Activated CD4-positive, alpha-beta memory T cell treated with anti-CD3 and anti-CD28 coated beads for 36 hours (primary cell): ENCODE results near the gene CDS1. TPM values are rescaled to one million over a fixed set of nuclear protein-coding genes. Genes with fewer than 3 reads are reported as not detected.
"Not testable (repeated sequence)": the region's sequence is repeated elsewhere in the genome, so short reads cannot be mapped to it uniquely, and the experiment has no call there.

Experiments
- CTCF ChIA-PET: fragments of 350-600 bp; sonication (Branson Sonifier 250); formaldehyde crosslinking; loops from one replicate; lab custom pipeline; 2021; ENCODE audit warnings: antibody characterized with exemption, inconsistent platforms; lab: Charles Lee
- POLR2A ChIA-PET: fragments of 350-600 bp; sonication (Branson Sonifier 250); formaldehyde crosslinking; loops from one replicate; lab custom pipeline; 2021; ENCODE audit warnings: antibody characterized with exemption; lab: Charles Lee
- DNase-seq: peaks from one replicate; pipeline ENCODE4 v3.0.0-alpha.2; 2020
- H3K27ac Mint-ChIP-seq: one replicate; pipeline ENCODE4 v1.8.0; 2021; ENCODE audit warnings: mixed read lengths
- H3K27me3 Mint-ChIP-seq: one replicate; pipeline ENCODE4 v1.8.0; 2021; ENCODE audit warnings: mixed read lengths
- H3K36me3 Mint-ChIP-seq: one replicate; pipeline ENCODE4 v1.8.0; 2021; ENCODE audit warnings: mixed read lengths
- H3K4me1 Mint-ChIP-seq: one replicate; pipeline ENCODE4 v1.8.0; 2021; ENCODE audit warnings: low read depth, mixed read lengths
- H3K4me3 Mint-ChIP-seq: one replicate; pipeline ENCODE4 v1.8.0; 2021; ENCODE audit warnings: mild to moderate bottlenecking, mixed read lengths
- H3K9me3 Mint-ChIP-seq: one replicate; pipeline ENCODE4 v1.8.0; 2021; ENCODE audit warnings: mixed read lengths
- intact Hi-C: fragments of 100-400 bp; cut with micrococcal nuclease; formaldehyde crosslinking; loops from one replicate; pipeline ENCODE4 v1.15.1; 2023
- total RNA-seq, 2 experiments: library from RNA; stranded (reverse); gene quantifications; one replicate each; pipeline ENCODE4 v1.2.3, GENCODE V29; 2021

The CDS1 gene
- total RNA-seq, 2 experiments from 2014 or later = 0.17 to 0.24 TPM

DNA sequence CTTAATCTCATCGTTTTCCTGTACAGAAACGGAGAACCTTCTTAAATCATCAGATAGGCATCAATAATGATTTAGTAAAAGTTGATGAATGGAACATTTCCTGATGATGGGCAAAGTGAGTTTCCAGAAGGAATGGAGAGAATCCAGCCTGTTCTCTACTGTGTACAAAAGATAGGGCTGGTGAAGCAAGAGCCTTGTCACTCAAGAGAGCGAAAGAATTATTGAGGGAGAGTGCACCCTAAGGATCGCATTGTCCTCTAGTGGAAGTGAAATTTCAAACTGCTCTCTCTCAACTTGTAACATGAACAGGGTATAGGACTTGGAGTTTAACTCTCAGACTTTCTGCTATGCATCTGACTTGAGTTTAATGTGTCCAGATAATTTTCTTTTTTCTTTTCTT lies 69.6 kb downstream of the CDS1 start:
- peaks cover 3% of the 10 kb centered on the region for H3K9me3 Mint-ChIP-seq
- H3K4me1 Mint-ChIP-seq = no peaks in the 10 kb centered on the region
- no peak overlapping the region for H3K4me3 Mint-ChIP-seq
- H3K36me3 Mint-ChIP-seq = no peaks in the 10 kb centered on the region
- no peak for DNase-seq
- H3K27ac Mint-ChIP-seq = no peak overlapping the region
- H3K27me3 Mint-ChIP-seq = peaks cover 2% of the 10 kb centered on the region
- CTCF ChIA-PET = no interaction called here
- POLR2A ChIA-PET = no interaction called here
- intact Hi-C loops = no loop called here

DNA sequence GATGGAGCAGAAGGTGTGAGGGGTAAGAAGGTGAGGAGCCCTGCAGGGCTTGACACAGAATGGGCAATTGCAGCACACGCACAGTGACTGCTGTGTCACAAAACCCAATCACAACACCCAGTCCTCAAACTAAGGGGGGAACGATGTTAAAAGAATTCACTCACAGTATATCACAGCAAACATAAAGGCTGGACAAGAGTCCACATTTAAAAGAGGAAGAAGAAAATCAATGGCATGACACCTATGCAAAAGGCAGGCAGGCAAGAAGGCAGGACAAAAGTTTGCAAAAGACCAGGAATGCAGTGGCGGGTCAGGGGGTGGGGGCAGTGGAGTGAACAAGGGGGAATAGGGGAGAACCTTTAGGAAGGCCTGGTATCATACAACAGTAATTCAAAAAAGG lies 77.7 kb downstream of the CDS1 start:
- H3K4me3 Mint-ChIP-seq = no peak overlapping the region

DNA sequence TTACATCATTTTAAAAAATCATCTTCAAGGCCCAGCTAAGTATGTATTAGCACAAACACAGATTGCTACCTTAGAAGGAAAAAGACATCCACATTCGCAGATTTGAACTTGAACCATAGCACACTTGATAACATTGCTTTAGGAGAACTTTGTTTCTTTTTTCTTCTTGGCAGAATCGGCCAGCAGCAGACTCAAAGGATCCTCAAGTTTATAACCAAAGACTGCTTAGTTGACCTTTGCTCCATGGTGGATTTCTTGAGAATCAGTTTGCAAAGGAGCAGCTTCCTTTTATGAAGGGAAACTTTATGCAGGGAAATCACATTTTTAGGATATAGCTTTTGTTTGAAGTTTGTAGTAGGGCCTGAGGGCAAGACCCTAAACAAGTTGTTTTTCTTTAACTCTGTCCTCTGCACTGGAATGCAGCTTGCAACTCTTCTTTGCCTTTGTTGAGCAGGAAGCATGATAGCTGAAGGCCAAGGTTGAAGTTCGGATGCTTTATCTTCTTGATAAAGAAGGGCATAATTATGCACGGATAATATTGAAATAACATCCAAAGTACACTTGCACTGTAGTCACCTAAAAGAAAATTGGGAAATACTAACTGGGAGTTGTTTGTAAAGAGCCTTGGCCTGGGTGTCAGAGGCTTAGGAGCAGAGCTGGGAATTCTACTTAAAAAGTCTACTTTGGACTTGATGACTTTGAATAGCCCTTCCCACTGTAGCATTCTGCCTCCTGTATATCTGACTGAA lies 78.4 kb downstream of the CDS1 start:
- CTCF ChIA-PET = no interaction called here
- Mint-ChIP-seq H3K27me3 (peaks cover 2% of the 10 kb centered on the region), H3K4me3 (no peak overlapping the region)

More for the DNA sequence above, 77.7 kb downstream of the CDS1 start:
- POLR2A ChIA-PET = no interaction called here
- H3K36me3 Mint-ChIP-seq = no peaks in the 10 kb centered on the region
- H3K27ac Mint-ChIP-seq = no peak overlapping the region
- no peak for DNase-seq
- CTCF ChIA-PET = no interaction called here
- peaks cover 2% of the 10 kb centered on the region for H3K27me3 Mint-ChIP-seq
- intact Hi-C loops = no loop called here
- H3K4me1 Mint-ChIP-seq = no peaks in the 10 kb centered on the region
- peaks cover 6% of the 10 kb centered on the region for H3K9me3 Mint-ChIP-seq

GRCh38 chr4:84664767-84665166 lies 81.8 kb downstream of the CDS1 start:
- H3K36me3 Mint-ChIP-seq, H3K27ac Mint-ChIP-seq, intact Hi-C loops, H3K9me3 Mint-ChIP-seq, H3K4me1 Mint-ChIP-seq, DNase-seq, H3K4me3 Mint-ChIP-seq, POLR2A ChIA-PET, H3K27me3 Mint-ChIP-seq, CTCF ChIA-PET: not testable (repeated sequence)

More for the DNA sequence above, 78.4 kb downstream of the CDS1 start:
- intact Hi-C loops = no loop called here
- Mint-ChIP-seq H3K4me1 (no peaks in the 10 kb centered on the region), H3K36me3 (no peaks in the 10 kb centered on the region), H3K27ac (no peak overlapping the region), H3K9me3 (peaks cover 6% of the 10 kb centered on the region)
- no peak for DNase-seq
- POLR2A ChIA-PET = no interaction called here

DNA sequence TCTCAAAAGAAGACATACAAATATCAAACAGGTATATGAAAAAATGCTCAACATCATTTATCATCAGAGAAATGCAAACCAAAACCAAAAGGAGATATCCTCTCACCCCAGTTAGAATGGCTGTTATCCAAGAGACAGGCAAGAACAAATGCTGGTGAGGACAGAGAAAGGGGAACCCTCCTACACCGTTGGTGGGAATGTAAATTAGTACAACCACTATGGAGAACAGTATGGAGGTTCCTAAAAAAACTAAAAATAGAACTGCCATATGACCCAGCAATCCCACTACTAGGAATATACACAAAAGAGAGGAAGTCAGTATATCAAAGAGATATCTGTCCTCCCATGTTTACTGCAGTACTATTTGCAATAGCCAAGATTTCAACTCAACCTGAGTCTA lies 83.5 kb downstream of the CDS1 start:
- Mint-ChIP-seq H3K9me3 (no peaks in the 10 kb centered on the region), H3K4me3 (no peak overlapping the region), H3K27ac (no peak overlapping the region), H3K4me1 (no peaks in the 10 kb centered on the region), H3K36me3 (no peaks in the 10 kb centered on the region), H3K27me3 (no peaks in the 10 kb centered on the region)
- intact Hi-C loops = no loop called here
- no peak for DNase-seq
- ChIA-PET POLR2A (no interaction called here), CTCF (no interaction called here)

- no peaks in the 10 kb centered on the region for H3K9me3 Mint-ChIP-seq
- H3K4me1 Mint-ChIP-seq = no peaks in the 10 kb centered on the region
- H3K36me3 Mint-ChIP-seq = no peaks in the 10 kb centered on the region
- H3K27me3 Mint-ChIP-seq = no peaks in the 10 kb centered on the region
- ChIA-PET CTCF (no interaction called here), POLR2A (no interaction called here)
- intact Hi-C loops = no loop called here
- no peak overlapping the region for H3K4me3 Mint-ChIP-seq
- H3K27ac Mint-ChIP-seq = no peak overlapping the region
- no peak for DNase-seq
These were observed 86.3 kb downstream of the CDS1 start for GRCh38 chr4:84669201-84669600.

DNA sequence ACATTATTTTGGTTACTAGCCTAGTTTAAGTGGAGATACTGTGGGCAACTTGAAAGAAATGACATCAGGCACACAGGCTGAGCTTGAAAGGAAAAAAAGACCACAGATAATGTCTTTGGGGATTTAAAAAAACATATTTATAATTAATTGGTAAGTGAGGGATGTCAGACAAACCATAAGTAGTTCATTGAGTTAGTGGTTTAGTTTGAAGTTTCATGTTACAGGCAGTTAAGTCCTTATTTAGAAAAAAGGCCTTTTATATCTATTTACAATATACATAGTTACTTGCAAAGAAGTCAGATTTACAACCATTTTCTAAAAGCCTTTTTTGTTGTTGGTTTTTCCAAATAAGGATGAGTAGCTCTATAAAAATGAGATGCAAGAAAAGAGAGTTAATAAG lies 89.2 kb downstream of the CDS1 start:
- Mint-ChIP-seq H3K36me3 (no peaks in the 10 kb centered on the region), H3K27ac (no peak overlapping the region), H3K4me3 (no peak overlapping the region), H3K4me1 (no peaks in the 10 kb centered on the region), H3K27me3 (no peaks in the 10 kb centered on the region), H3K9me3 (no peaks in the 10 kb centered on the region)
- no peak for DNase-seq
- intact Hi-C loops = no loop called here
- CTCF ChIA-PET = no interaction called here
- POLR2A ChIA-PET = no interaction called here

- DNase-seq = no peak
- H3K9me3 Mint-ChIP-seq = no peaks in the 10 kb centered on the region
- no peaks in the 10 kb centered on the region for H3K4me1 Mint-ChIP-seq
- ChIA-PET CTCF (no interaction called here), POLR2A (no interaction called here)
- H3K36me3 Mint-ChIP-seq = no peaks in the 10 kb centered on the region
- H3K27ac Mint-ChIP-seq = no peak overlapping the region
- no peak overlapping the region for H3K4me3 Mint-ChIP-seq
- intact Hi-C loops = no loop called here
- no peaks in the 10 kb centered on the region for H3K27me3 Mint-ChIP-seq
These were observed 90.7 kb downstream of the CDS1 start for GRCh38 chr4:84673475-84674240.

- no peaks in the 10 kb centered on the region for H3K36me3 Mint-ChIP-seq
- peaks cover 2% of the 10 kb centered on the region for H3K27me3 Mint-ChIP-seq
- ChIA-PET CTCF (no interaction called here), POLR2A (no interaction called here)
- H3K4me3 Mint-ChIP-seq = no peak overlapping the region
- H3K9me3 Mint-ChIP-seq = no peaks in the 10 kb centered on the region
- peaks cover 5% of the 10 kb centered on the region for H3K4me1 Mint-ChIP-seq
- intact Hi-C loops = no loop called here
- H3K27ac Mint-ChIP-seq = no peak overlapping the region
- DNase-seq = no peak
These were observed 94.2 kb downstream of the CDS1 start for GRCh38 chr4:84677093-84677492.

- Mint-ChIP-seq H3K4me1 (peaks cover 5% of the 10 kb centered on the region), H3K27ac (no peak overlapping the region), H3K9me3 (no peaks in the 10 kb centered on the region), H3K36me3 (no peaks in the 10 kb centered on the region), H3K27me3 (peaks cover 2% of the 10 kb centered on the region), H3K4me3 (no peak overlapping the region)
- no peak for DNase-seq
- intact Hi-C loops = no loop called here
- CTCF ChIA-PET = no interaction called here
- POLR2A ChIA-PET = no interaction called here
These were observed 95.1 kb downstream of the CDS1 start for GRCh38 chr4:84677995-84678394.

DNA sequence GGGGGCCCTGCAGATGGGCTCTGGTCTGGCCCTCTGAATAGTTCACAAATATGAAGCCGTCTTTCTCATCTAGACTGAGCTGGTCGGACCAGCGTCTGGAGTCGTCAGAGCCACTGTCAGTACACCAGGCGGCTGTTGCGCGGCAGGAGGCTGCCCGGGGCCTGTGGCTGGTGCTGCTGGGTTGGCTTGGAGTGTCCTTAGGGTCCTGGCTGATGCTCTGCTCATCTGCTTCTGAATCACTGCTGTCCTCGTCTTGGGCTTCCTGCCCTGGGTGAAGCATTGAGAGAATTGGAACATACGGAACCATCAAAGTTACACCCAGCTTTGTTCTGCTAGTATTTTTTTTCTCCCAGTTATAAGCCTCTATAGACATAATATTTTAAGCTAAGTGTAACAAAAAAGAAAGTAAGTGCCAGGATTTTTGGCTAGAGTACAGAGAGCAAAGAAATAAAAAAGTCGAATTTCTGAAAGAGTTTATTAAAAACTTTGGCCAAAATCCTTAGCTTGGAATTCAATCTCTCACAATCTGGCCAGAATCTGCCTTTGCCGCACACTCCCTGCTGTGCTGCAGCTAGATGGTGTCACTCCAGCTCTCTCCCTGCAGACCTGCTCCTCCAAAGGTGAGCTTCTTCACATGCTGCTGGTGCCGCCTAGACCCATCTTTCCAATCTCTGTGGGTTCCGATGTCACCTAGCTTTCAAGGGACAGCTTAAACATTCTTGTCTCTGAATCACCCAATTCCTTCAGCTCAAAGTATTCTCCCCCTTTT lies 96.2 kb downstream of the CDS1 start:
- ChIA-PET CTCF (interaction anchor here (1.0 kb wide), 1 partner anchor 71 kb away, joined by 4 read pairs; no protein-coding TSS in a partner anchor), POLR2A (no interaction called here)
- no peaks in the 10 kb centered on the region for H3K36me3 Mint-ChIP-seq
- H3K9me3 Mint-ChIP-seq = no peaks in the 10 kb centered on the region
- DNase-seq = no peak
- no peak overlapping the region for H3K27ac Mint-ChIP-seq
- intact Hi-C loops = no loop called here
- H3K4me1 Mint-ChIP-seq = peaks cover 6% of the 10 kb centered on the region
- no peak overlapping the region for H3K4me3 Mint-ChIP-seq
- peaks cover 2% of the 10 kb centered on the region for H3K27me3 Mint-ChIP-seq

- no peak for DNase-seq
- Mint-ChIP-seq H3K4me1 (peaks cover 9% of the 10 kb centered on the region), H3K36me3 (no peaks in the 10 kb centered on the region), H3K27me3 (peaks cover 2% of the 10 kb centered on the region), H3K9me3 (no peaks in the 10 kb centered on the region), H3K4me3 (no peak overlapping the region), H3K27ac (no peak overlapping the region)
- POLR2A ChIA-PET = no interaction called here
- CTCF ChIA-PET = no interaction called here
- intact Hi-C loops = no loop called here
These were observed 98.0 kb downstream of the CDS1 start for GRCh38 chr4:84680956-84681355.
